HFFc6 (cell line): Measurements from ENCODE around the gene CAVIN3. TPM values are rescaled to one million over a fixed set of nuclear protein-coding genes. Genes with fewer than 3 reads are reported as not detected.

ENCODE experiments used
- DNase-seq: peaks from one replicate; pipeline ENCODE4 v3.0.0-alpha.2; 2018
- H3K27ac Mint-ChIP-seq: 2 replicates; pipeline ENCODE4 v1.8.0; 2020; ENCODE audit warnings: mild to moderate bottlenecking, mixed read lengths
- H3K27me3 Mint-ChIP-seq: 2 replicates; pipeline ENCODE4 v1.8.0; 2021; ENCODE audit warnings: mild to moderate bottlenecking, moderate library complexity, mixed read lengths; ENCODE audit not compliant: insufficient read depth
- H3K36me3 Mint-ChIP-seq: 2 replicates; pipeline ENCODE4 v1.8.0; 2021; ENCODE audit warnings: low read depth, mixed read lengths
- H3K4me1 Mint-ChIP-seq: 2 replicates; pipeline ENCODE4 v1.8.0; 2020; ENCODE audit warnings: low read depth, mixed read lengths
- H3K4me3 Mint-ChIP-seq: 2 replicates; pipeline ENCODE4 v1.8.0; 2020; ENCODE audit warnings: mild to moderate bottlenecking, moderate library complexity, mixed read lengths
- H3K9me3 Mint-ChIP-seq: 2 replicates; pipeline ENCODE4 v1.8.0; 2020; ENCODE audit warnings: mild to moderate bottlenecking, mixed read lengths
- CTCF ChIP-seq: fragments of 200-600 bp; sonication (generic); IDR thresholded peaks from 2 replicates; pipeline ENCODE4 v1.5.0; 2021; ENCODE audit warnings: antibody characterized with exemption, mild to moderate bottlenecking
- total RNA-seq, 6 experiments: library from RNA; stranded (reverse); fragmentation: NEBNext Ultra II Directional; extraction: Animal tissue kit (Norgen Biotek cat#: 25700); gene quantifications; 2 replicates in 1 of 6; 3 replicates in 5 of 6; pipeline ENCODE4 v1.2.3, GENCODE V29; 2021

CAVIN3 gene
- total RNA-seq, 6 experiments from 2014 or later, result 140 to 235 (median 203) TPM

GRCh38 chr11:6357222-6357621, 36.9 kb upstream of the CAVIN3 start:
- peaks cover 30% of the 10 kb centered on the region for H3K4me1 Mint-ChIP-seq

GRCh38 chr11:6356503-6357055, 36.3 kb upstream of the CAVIN3 start:
- Mint-ChIP-seq H3K9me3 (no peaks in the 10 kb centered on the region), H3K27me3 (peaks cover 1% of the 10 kb centered on the region; the same call in 1 of the 2 replicates), H3K27ac (peak overlapping the region; percentile 84), H3K36me3 (no peaks in the 10 kb centered on the region), H3K4me1 (peaks cover 35% of the 10 kb centered on the region), H3K4me3 (peak overlapping the region; percentile 52)
- TF ChIP-seq CTCF, result no peak
- DNase-seq, result no peak

More at GRCh38 chr11:6357222-6357621, 36.9 kb upstream of the CAVIN3 start:
- no peaks in the 10 kb centered on the region for H3K36me3 Mint-ChIP-seq
- H3K9me3 Mint-ChIP-seq, result no peaks in the 10 kb centered on the region
- peaks cover 1% of the 10 kb centered on the region; the same call in 1 of the 2 replicates for H3K27me3 Mint-ChIP-seq
- peak overlapping the region; percentile 84 for H3K27ac Mint-ChIP-seq
- DNase-seq, result peak; percentile 91
- TF ChIP-seq CTCF, result no peak
- peak overlapping the region; percentile 52 for H3K4me3 Mint-ChIP-seq

DNA sequence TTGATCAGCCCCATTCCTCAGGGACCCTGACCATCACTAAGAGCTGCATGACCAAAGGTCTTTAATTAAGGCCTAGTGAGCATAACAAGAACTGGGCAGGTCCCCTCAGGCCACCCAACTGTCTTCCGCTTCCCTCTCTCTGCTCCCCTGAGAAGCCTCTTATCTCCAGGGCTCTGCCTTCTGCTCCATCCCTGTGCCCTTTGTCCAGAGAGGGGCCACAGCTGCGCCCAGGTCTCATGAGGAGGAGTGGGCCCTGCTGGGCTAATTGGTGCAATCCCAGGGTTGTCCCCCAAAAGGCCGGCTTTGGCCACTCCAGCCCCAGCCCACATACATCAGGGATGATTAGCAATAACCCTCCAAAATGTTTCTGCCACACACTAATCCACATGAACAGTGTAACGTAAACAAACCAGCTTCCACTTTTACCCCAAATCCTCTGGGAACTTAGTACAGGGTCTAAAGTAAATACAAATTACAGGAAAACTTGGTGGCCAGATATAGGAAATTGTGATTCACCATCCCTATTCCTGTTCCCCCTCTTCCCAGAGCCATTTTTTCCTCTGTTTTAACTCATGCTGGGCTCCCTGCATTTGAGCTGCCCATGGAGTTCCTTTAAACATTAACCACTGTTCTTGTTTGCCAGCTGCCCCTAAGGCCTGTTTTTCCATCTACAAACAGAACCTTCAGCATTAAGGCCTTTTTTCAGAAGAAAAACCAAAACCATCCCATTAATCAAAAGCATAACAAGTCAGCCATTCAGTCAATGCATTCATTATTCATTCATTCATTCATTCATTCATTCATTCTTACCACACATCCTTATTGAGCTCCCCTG, 34.6 kb upstream of the CAVIN3 start:
- TF ChIP-seq CTCF, result no peak
- H3K36me3 Mint-ChIP-seq, result no peaks in the 10 kb centered on the region
- H3K4me3 Mint-ChIP-seq, result no peak overlapping the region
- no peak for DNase-seq
- H3K9me3 Mint-ChIP-seq, result no peaks in the 10 kb centered on the region
- H3K4me1 Mint-ChIP-seq, result peaks cover 36% of the 10 kb centered on the region
- H3K27ac Mint-ChIP-seq, result no peak overlapping the region
- peaks cover 1% of the 10 kb centered on the region; the same call in 1 of the 2 replicates for H3K27me3 Mint-ChIP-seq

- DNase-seq, result peak; percentile 7
- Mint-ChIP-seq H3K4me1 (peaks cover 36% of the 10 kb centered on the region), H3K9me3 (no peaks in the 10 kb centered on the region), H3K36me3 (no peaks in the 10 kb centered on the region), H3K4me3 (no peak overlapping the region), H3K27me3 (peaks cover 1% of the 10 kb centered on the region; the same call in 1 of the 2 replicates), H3K27ac (no peak overlapping the region)
- peak; percentile 97 for TF ChIP-seq CTCF
Observed at GRCh38 chr11:6353367-6353987, 33.2 kb upstream of the CAVIN3 start.

DNA sequence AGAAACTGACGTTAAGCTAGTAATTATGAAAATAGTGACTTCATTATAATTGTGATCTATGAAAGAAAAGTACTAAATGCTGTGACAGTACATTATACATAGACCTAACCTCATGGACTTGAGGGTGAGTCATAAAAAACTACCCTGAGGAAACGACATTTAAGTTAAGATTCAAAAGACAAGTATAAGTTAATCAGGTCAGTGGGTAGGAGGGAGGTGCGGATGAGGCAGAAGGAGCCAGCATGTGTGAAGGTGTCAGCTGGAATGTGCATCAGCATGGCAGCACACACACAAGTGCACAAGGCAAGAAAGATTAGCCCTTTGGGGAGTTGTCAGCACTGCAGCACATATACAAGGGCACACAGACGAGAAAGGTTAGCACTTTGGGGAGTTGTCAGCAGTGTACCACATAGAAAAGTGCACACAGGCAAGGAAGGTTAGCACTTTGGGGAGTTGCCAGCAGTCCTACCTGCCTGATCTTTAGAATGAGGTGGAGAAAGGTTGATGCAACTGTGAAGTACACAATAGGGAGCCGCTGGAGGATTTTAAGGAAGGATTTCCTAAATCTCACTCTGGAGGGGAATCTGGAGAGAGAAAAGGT, 31.6 kb upstream of the CAVIN3 start:
- no peak for DNase-seq
- H3K36me3 Mint-ChIP-seq, result no peaks in the 10 kb centered on the region
- H3K27ac Mint-ChIP-seq, result no peak overlapping the region
- peaks cover 1% of the 10 kb centered on the region; the same call in 1 of the 2 replicates for H3K27me3 Mint-ChIP-seq
- peaks cover 20% of the 10 kb centered on the region for H3K4me1 Mint-ChIP-seq
- no peak for TF ChIP-seq CTCF
- H3K9me3 Mint-ChIP-seq, result no peaks in the 10 kb centered on the region
- H3K4me3 Mint-ChIP-seq, result no peak overlapping the region
